Articular chondrocyte of knee joint (primary cell): ENCODE measurements around the gene ARHGEF11. TPM values are rescaled to one million over a fixed set of nuclear protein-coding genes. Genes with fewer than 3 reads are reported as not detected.

Experiments
- small RNA-seq: library from RNA; depleted of rRNA; stranded (forward); fragments of <200 nt; gene quantifications from one replicate; pipeline ENCODE3, GENCODE V24; 2012
- total RNA-seq: library from RNA; depleted of rRNA; stranded (reverse); fragments of >200 nt; gene quantifications from 2 replicates; pipeline ENCODE4 v1.2.3, GENCODE V29; 2012

The ARHGEF11 gene, protein sequence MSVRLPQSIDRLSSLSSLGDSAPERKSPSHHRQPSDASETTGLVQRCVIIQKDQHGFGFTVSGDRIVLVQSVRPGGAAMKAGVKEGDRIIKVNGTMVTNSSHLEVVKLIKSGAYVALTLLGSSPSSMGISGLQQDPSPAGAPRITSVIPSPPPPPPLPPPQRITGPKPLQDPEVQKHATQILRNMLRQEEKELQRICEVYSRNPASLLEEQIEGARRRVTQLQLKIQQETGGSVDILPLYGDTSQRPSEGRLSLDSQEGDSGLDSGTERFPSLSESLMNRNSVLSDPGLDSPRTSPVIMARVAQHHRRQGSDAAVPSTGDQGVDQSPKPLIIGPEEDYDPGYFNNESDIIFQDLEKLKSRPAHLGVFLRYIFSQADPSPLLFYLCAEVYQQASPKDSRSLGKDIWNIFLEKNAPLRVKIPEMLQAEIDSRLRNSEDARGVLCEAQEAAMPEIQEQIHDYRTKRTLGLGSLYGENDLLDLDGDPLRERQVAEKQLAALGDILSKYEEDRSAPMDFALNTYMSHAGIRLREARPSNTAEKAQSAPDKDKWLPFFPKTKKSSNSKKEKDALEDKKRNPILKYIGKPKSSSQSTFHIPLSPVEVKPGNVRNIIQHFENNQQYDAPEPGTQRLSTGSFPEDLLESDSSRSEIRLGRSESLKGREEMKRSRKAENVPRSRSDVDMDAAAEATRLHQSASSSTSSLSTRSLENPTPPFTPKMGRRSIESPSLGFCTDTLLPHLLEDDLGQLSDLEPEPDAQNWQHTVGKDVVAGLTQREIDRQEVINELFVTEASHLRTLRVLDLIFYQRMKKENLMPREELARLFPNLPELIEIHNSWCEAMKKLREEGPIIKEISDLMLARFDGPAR (N-terminal part only)
- total RNA-seq = 31.0 and 32.8 TPM in 2 replicates

DNA sequence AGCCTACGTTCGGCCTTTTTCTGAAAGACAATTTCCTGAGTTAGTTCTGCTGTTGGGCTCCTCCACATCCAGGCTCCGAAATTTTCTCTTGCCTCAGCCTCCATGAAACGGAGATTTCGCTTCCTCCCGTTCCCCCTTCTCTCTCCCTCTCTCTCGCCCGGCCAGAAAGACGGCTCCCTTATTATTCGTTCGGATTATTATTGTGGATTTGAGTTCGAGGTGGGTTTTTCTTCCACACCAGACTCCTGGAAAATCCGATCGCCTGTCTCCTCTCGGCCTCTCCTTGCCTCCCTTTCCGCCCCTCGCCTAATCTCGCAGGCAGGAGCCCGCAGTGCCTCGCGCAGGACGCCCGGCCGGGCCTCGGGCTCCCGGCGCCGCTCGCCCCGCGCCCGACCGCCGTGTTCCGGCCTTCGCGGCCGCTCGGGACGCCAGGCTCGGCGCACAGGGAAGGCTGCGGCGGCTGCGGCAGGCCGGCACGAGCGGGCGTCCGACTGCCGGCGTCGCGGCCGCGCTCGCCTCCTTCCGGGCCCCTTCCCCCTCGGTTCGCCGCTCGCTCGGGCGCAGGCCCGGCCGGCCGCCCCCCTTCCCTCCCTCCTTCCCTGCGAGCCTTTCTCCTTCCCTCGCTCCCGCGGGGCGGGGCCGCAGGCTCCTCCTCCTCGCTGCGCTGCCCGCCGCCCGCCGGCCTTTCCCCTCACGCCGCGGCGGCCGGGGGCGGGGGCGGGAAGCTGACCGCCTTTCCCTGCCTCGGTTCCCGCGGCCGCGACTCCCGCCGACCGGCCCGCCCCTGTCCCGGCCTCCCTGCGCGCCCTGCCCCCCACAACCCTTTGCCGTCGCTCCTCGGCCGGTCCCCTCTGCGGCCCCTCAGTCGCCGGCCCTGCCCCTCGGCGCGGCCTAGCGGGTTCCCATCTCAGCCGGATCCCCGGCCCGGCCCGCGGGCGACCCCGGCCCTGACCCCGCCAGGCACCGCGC is at the start of gene ARHGEF11:
Gene ARHGEF11, minus strand, starts transcription at position 493 of the 969 bp plus-strand sequence. CDS start 1,412 bp downstream, outside the sequence.

GRCh38 chr1:156920233-156921052 is 125.1 kb downstream of the ARHGEF11 start, which contains the start of gene LRRC71:
Gene LRRC71 (plus strand): TSS chr1:156920632. CDS start chr1:156920804, 172 bp downstream.

GRCh38 chr1:156893048-156893953 is 152.2 kb downstream of the ARHGEF11 start, which contains the start of gene PEAR1:
Gene PEAR1 (plus strand): TSS chr1:156893718. CDS start chr1:156903927, 10,209 bp downstream.

Small RNA genes lying within 50 kb of the gene (small RNA-seq; reads per million reads assigned to genes)
- not detected for gene MIR765
- gene RN7SL612P = not detected

Other genes with a start within 250 kb of the ARHGEF11 start
- 0.52 TPM in 1 of 2 replicates, not detected in the other for gene SH2D2A, start 228.9 kb downstream of the ARHGEF11 start, total RNA-seq
- gene INSRR, start 186.6 kb downstream of the ARHGEF11 start, total RNA-seq = under 0.01 TPM in 1 of 2 replicates, not detected in the other
- gene NTRK1, start 184.9 kb downstream of the ARHGEF11 start, total RNA-seq = 0.11 TPM in 1 of 2 replicates, not detected in the other
- 4.2 and 5.5 TPM in 2 replicates for gene PEAR1, start 152.0 kb downstream of the ARHGEF11 start, total RNA-seq
- not detected in 2 replicates for gene LRRC71, start 125.1 kb downstream of the ARHGEF11 start, total RNA-seq
- gene ETV3L, start 54.1 kb upstream of the ARHGEF11 start, total RNA-seq = not detected in 2 replicates
- 18.0 and 18.4 TPM in 2 replicates for gene ETV3, start 92.7 kb upstream of the ARHGEF11 start, total RNA-seq